HG03175 (cell line): ENCODE measurements around the gene CMTR2.

Experiments
- ATAC-seq: cut with Tn5 transposase; IDR thresholded peaks from one replicate; pipeline ENCODE4 v1.9.1; 2021; ENCODE audit warnings: mild to moderate bottlenecking, moderate library complexity; ENCODE audit not compliant: unreplicated experiment

CMTR2 gene

DNA sequence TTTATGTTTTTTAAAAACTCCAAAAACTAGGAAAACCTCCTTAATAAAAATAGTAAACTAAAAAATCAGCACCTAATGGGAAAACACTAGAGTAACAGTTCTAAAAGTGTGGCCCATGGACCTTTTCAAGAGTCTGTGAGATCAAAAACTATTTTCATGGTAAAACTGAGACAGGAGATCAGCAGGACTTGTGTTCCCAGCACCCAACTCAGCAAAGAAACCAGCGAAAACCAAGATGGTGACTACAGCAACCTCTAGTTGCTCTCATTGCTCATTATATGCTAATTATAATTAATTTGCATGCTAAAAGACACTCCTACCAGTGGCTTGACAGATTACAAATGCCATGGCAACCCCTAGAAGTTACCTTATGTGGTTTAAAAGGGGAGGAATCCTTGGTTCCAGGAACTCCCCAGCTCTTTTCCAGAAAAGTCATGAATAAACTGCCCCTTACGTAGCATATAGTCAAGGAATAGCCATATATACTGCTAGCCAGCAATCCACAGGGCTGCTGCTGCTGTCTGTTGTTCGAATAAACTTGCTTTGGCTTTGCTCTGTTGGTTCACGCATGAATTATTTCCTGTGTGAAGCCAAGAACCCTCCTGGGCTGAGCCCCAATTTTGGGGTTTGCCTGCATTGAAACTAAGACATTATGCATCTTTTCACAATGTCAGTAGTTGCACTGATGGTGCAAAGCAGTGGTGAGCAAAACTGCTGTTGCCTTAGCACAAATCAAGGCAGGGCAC is 12.4 kb downstream of the CMTR2 start:
- no peak for ATAC-seq

DNA sequence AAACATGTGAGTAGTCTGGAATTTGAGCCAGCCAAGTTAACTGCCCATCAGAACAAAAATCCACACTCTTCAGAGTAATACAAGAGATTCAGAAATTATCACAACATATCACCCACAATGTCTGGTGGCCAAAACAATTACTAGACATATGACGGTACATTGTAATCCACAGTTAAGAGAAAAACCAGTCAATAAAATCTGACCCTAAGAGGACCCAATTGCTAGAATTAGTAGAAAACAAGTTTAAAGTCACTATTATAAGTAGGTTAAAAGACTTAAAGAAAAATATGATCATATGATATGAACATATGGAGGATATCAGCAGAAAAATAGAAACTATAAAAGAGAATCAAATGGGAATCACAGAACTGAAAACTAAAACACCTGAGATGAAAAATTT is 15.8 kb downstream of the CMTR2 start:
- ATAC-seq = no peak

DNA sequence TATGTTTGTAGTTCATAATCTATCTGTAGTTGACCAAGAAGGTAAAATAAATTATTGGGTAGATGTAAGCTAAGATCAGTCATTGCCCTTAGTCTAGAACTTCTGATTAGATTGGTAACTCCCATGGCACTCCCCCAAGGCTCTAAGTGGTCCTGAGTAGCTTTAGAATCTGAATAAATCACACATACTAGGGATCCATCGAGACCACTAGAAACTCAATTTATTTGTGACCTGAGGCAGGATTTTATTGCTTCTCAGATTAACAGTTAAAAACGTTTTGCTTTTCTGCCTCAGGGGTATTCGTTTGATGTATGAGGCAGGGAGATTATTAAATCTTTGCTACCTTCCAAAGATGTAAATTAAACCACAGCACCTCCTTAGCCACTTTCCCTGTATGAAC is 24.9 kb downstream of the CMTR2 start:
- ATAC-seq = no peak

DNA sequence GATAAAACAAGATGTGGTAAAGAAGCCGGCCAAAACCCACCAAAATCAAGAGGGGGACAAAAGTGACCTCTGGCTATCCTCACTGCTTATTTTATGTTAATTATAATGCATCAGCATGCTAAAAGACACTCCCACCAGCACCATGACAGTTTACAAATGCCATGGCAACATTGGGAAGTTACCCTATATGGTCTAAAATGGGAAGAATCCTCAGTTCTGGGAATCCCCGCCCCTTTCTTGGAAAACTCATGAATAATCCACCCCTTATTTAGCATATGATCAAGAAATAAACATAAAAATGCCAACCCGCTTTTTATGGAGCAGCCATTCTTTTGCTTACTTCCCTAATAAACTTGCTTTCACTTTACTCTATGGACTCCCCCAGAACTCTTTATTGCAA is 25.6 kb downstream of the CMTR2 start:
- no peak for ATAC-seq

DNA sequence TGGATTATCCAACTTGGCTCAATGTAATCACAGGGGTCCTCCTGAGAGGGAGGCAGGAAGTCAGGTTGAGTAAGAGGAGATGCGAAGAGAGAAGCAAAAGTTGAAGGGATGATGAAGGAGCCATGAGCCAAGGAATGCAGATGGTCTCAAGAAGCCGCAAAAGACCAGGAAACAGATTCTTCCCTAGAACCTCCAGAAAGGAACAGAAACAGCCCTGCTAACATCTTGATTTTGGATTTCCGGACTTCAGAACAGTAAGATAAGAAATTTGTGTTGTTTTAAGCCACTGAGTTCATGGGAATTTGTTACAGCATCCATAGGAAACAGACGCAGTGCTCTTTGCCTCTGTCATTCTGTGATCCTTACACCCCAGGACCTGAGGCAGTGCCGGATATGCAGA is 26.8 kb downstream of the CMTR2 start:
- ATAC-seq = no peak

DNA sequence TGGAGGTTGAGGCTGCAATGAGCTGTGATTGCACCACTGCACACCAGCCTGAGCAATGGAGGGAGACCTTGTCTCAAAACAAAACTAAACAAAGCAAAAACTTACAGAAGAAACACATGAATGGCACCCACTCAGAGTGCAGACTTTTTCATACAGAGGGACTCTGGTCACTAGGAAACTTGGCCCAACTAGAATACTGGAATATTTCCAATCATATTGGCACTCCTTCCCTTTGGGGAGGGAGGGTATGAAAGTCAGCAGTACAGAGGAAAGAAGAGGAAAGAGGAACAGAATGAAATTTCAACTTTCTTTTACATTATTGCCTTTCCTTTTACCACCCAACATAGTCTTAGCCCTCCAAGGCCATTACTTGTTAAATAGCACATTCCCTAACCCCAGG is 28.2 kb downstream of the CMTR2 start:
- no peak for ATAC-seq

DNA sequence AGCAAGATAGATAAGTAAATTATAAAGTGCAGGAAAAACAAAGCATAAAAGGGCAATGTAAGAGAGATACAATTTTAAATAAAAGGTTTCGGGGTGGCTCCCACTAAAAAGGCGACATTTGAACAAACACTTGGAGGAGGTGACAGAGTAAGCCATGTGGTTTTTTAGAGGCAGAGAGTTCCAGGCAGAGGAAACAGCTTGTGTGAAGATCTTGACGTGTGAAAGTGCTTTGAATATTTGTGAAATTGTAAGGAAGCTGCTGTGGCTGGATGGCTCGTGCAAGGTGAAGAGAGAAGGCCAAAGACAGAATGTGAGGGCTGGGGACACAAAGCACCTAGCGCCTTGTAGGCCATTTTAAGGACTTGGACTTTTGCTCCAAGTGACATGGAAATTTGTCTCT is 30.1 kb downstream of the CMTR2 start:
- ATAC-seq = no peak

DNA sequence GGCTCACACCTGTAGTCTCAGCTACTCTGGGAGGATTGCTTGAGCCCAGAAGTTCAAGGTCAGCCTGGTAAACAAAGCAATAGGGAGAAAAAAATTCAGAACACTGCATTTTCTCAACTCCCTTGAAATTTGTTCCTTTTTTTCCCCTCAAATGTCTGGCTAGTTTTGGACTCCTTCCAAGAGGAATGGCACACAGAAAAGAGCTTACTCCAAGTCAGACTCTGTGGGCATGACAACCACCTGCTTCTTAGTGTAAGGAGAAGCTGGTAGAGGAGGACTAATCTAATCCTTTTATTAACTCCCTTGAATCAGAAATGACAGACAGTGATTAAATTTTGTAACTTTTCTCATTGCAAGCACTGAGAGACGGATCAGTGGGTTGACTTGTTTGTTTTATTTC is 30.8 kb downstream of the CMTR2 start:
- ATAC-seq = no peak

DNA sequence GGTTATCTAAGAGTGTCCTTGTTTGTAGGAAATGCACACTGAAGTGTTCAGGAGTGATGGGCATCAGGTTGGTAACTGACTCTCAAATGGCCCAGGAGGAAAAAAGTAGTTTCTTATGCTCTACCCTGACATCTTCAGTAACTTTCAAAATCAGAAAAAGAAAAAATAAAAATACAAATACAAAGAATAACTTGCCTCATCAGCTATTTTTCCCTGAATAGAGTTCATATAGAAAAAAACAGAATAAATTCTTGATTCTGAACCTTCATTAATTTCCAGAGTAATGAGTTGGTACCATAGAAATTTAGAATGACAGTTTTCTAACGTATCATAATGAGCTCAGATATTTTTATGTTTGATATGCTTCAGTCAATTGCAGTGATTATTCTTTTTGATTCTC is 31.4 kb downstream of the CMTR2 start:
- no peak for ATAC-seq

DNA sequence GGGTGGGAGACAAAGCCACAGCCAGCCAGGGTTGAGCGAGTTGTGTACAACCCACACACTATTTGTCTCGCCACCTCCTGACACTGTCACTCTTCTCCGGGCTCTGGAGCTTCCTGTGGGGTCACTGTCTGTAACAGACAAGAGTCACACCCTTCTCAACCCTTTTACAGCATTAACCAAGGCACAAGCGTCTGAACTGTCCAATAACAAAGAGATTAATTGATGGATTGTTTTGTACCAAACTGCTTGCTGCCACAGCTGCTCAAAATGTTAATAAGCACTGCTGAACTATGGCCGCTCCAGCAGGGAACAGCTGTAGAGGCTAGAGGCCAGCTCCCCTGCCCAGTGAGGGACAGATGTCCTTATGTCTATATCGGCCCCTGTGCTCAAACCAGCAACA is 33.5 kb downstream of the CMTR2 start:
- ATAC-seq = no peak

DNA sequence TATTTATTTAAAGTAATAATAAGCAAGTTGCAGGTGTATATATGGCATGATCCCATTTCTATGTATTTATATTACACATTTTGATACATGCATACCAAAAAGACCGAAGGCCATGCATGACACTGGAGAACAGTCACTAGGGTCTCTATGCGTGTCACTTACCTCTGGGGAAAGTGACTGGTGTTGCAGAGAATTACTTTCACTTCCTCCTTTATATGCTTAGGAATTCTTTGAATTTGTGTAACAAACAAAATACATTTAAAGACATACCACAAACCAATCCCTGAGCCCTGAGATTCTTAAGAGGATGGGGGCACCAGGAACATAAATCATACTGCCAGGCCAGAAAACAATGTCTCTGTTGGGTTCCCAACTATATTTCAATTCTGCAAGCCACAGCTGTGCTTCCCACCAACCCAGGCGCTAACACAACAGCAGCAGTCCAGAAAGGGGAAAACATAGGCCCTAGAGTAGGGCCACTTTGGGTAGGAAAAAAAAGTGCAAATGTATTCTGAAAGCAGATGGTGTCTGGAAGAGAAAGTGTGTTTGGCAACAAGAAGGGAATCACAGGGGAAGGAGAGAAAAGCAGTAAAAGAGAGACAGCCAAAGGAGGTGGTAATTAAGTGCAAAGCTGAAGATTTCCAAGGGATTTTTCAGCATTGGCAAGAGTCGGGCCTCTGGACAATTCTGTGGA is 34.2 kb downstream of the CMTR2 start:
- no peak for ATAC-seq

DNA sequence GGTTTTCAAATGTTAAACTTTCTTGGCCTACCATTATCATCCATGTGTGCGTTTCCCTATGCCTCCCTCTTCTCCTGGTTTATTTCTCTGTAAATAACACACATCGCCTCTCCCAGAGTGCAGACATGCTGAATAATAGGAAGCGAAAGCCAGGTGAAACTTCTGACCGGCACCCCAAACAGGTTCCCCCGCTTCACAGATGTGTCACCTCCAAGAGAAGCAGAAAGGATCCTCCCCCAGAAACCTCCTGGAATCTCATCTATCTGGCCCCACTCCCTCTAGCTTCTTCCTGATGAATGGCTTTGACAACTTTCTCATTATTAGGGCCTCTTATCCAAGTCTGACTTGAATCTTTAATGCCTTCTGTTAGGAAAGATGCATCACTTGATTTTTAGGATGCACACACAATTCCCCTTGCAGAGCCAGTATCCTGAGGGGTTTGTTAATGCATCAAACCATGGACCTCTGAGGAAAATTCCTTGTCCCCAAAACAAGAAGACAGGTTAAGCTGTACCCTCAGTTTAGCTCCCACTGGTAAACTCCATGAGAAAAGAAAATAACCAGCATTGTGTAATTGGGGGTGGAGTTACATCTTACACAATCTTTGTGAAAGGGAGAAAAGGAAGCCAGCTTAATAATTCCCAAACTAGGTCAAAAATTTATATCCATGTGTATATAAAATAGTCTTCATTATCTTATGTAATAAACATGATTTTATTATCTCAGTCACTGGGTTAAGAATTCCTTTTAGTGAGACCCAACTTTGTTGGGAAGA is 38.6 kb downstream of the CMTR2 start:
- ATAC-seq = no peak

DNA sequence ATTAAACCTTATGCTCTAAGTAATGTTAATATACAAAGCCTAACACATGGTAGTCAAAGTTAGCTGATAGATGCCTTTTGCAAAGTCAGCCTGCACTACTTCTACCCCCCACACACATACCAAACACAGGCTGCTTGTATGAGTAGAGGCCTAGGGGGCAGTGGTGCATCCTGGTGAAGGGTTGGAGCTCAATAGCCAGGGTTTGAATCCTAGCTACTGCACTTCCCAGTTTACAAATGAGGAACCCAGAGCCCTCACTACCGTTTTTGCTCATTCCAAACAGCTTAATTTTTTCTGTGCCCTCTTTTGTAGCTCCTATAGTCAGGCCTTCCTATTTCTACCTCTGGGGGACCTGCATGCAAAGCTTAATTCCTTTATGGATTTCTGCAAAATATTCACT is 39.8 kb downstream of the CMTR2 start:
- ATAC-seq = no peak

DNA sequence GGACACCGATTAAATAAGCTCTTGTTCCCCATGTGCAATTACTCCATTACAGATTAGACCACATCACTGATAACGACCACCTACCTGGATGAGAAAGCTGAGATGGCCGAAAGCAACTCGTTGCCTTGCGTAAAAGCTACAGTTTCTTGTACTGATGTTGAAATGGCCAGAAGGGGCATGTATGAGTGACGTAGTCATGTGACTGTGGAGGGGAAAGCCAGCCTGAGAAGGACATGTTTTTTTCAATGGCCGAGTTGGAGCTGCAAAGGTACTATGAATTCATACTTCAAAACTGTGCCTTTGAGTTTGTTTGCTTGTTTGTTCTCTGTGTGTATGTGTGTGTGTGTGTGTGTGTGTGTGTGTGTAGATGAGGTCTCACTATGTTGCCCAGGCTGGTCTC is 41.7 kb downstream of the CMTR2 start:
- ATAC-seq = no peak

DNA sequence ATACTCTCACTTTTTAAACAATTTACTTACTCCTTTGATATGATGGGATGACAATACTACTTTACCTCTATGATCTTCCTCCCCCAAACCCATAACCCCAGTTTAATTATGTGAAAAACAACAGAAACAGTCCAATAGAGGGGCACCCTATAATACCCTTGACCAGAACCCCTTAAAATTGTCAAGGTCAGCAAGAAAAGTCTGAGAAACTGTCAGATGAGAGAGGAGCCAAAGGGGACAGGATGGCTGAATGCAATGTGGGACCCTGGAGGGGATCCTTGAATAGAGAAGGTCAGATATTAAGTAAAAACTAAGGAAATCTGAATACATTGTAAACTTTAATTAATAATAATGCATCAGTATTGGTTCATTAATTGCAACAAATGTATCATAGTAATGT is 42.9 kb downstream of the CMTR2 start:
- ATAC-seq = no peak

DNA sequence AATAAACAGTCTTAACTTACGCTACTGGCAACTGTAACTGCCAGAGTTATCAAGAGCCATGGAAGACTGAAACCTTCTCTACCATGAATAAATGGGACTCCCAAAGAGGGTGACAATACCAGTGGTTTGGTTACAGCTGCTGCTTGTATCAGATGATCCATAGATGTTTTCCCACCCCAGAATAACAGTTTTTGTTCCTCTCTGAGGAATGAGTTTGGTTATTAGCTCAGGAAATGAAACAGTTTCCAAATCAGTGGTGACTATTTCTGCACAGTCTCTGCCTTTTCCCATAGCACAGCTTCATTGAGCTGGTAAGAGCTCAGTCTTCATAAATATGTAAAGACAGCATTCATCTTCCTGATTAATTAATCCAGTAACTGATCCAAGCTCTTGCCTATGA is 44.7 kb downstream of the CMTR2 start:
- ATAC-seq = no peak

DNA sequence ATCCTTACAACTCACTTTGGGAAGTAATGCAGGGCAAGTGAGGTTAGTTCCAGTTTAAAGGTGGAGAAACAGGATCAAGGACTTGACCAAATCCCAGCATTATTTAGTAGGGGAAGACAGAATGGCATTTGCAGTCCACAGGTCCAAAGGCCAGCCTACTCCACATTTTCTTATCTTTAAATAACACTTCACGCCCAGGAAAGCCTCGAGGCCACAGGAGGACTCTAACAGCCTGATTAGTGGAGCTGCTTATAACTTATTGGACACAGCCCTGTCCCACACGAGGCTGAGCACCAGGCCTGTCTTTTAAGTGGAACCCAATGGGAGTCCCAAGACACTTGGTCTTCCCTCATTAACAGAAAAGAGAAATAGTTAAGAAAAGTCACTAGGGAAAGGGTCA is 46.6 kb downstream of the CMTR2 start:
- no peak for ATAC-seq

DNA sequence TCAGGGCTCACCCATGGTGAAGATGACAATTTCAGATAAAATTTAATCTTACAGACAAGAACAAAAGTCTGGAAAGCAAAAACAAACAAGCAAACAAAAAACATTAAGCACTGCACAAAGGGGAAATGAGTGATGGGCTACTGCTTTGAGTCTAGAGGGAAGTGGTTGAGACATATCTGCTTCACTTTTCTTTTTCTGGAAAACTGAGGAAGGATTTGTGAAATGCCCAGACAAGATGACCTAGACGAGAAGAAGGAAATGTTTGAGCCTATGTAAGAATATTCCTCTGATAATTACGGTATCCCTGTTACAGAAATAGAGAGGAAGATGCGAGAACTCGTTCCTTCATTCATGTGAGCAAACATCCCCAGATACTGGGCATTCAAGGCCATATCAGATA is 47.2 kb downstream of the CMTR2 start:
- no peak for ATAC-seq
